HepG2 (cell line): Measurements from ENCODE around the gene CDC14B. TPM values are rescaled to one million over a fixed set of nuclear protein-coding genes. Genes with fewer than 3 reads are reported as not detected.
A peak's percentile ranks its signal among the peaks of the same experiment; 100 is the strongest.

Experiments used
- HDAC2 ChIP-seq: sonication (generic); formaldehyde crosslinking; IDR thresholded peaks from 2 replicates; pipeline ENCODE4 v1.4.0; 2020; ENCODE audit warnings: missing genetic modification reagents
- KAT8 ChIP-seq: IDR thresholded peaks from 2 replicates; pipeline ENCODE4 v1.6.1; 2016; ENCODE audit warnings: missing genetic modification reagents, missing compliant biosample characterization
- MED1 ChIP-seq: sonication (generic); formaldehyde crosslinking; IDR thresholded peaks from 2 replicates; pipeline ENCODE4 v1.4.0; 2020; ENCODE audit warnings: missing genetic modification reagents
- PHF8 ChIP-seq: sonication (generic); formaldehyde crosslinking; IDR thresholded peaks from 2 replicates; pipeline ENCODE4 v1.5.0; 2020; ENCODE audit warnings: missing genetic modification reagents
- POLR2AphosphoS5 ChIP-seq: IDR thresholded peaks from 2 replicates; pipeline ENCODE4 v1.6.1; 2012; ENCODE audit warnings: low read depth, low read length
- RBFOX2 ChIP-seq: fragments of 200-400 bp; formaldehyde crosslinking; IDR thresholded peaks from 2 replicates; pipeline ENCODE4 v1.6.1; 2017; ENCODE audit warnings: low read depth, mild to moderate bottlenecking, low read length
- SOX13 ChIP-seq, 3 experiments: fragments of 450-650 bp in 1 of 3; sonication (generic) in 1 of 3; formaldehyde crosslinking in 1 of 3; IDR thresholded peaks in 2 of 3; conservative IDR thresholded peaks in 1 of 3; 2 replicates each; pipeline versions ENCODE4 v1.5.0 to v1.6.1; 2016 to 2020; ENCODE audit warnings: antibody characterized with exemption in 1 of 3, mild to moderate bottlenecking in 1 of 3, missing compliant biosample characterization in 1 of 3, missing genetic modification reagents in 1 of 3, moderate library complexity in 1 of 3
- TGIF2 ChIP-seq: IDR thresholded peaks from 2 replicates; pipeline ENCODE4 v1.6.1; 2016; ENCODE audit warnings: control low read depth, missing compliant biosample characterization
- WIZ ChIP-seq: sonication (generic); formaldehyde crosslinking; IDR thresholded peaks from 2 replicates; pipeline ENCODE4 v1.5.1; 2020; ENCODE audit warnings: mild to moderate bottlenecking, missing genetic modification reagents
- ZBTB42 ChIP-seq: sonication (generic); formaldehyde crosslinking; IDR thresholded peaks from 2 replicates; pipeline ENCODE4 v1.5.0; 2020; ENCODE audit warnings: mild to moderate bottlenecking, missing genetic modification reagents
- ZNF556 ChIP-seq: sonication (generic); formaldehyde crosslinking; IDR thresholded peaks from 2 replicates; pipeline ENCODE4 v1.4.0; 2020; ENCODE audit warnings: mild to moderate bottlenecking, missing genetic modification reagents, borderline replicate concordance
- ZNF670 ChIP-seq: sonication (generic); formaldehyde crosslinking; IDR thresholded peaks from 2 replicates; pipeline ENCODE4 v1.8.0; 2022; ENCODE audit warnings: mild to moderate bottlenecking, missing genetic modification reagents, borderline replicate concordance
- ZNF772 ChIP-seq: sonication (generic); formaldehyde crosslinking; IDR thresholded peaks from 2 replicates; pipeline ENCODE4 v1.5.0; 2020; ENCODE audit warnings: mild to moderate bottlenecking, missing genetic modification reagents
- ZNF850 ChIP-seq: sonication (generic); formaldehyde crosslinking; conservative IDR thresholded peaks from 2 replicates; pipeline ENCODE4 v1.9.0; 2021; ENCODE audit warnings: mild to moderate bottlenecking, missing genetic modification reagents
- ZSCAN9 ChIP-seq: IDR thresholded peaks from 2 replicates; pipeline ENCODE4 v1.6.1; 2016; ENCODE audit warnings: borderline replicate concordance
- polyA plus RNA-seq, 8 experiments: library from polyadenylated mRNA; depleted of rRNA in 3 of 8; stranded (reverse) in 7 of 8; unstranded in 1 of 8; fragments of >200 nt; fragmentation: Illumina TruSeq in 4 of 8; extraction: Trizol in 4 of 8; gene quantifications; 2 replicates each; pipeline versions ENCODE4 v1.2.1 to v1.2.3, GENCODE V29; 2011 to 2016; ENCODE audit warnings: low read depth in 4 of 8, missing spikeins in 1 of 8, mixed read lengths in 1 of 8; ENCODE audit not compliant: insufficient read depth in 1 of 8
- total RNA-seq, 5 experiments: library from RNA; depleted of rRNA; stranded (reverse); fragments of >200 nt; fragmentation: Illumina TruSeq; extraction: Trizol; gene quantifications; 2 replicates each; pipeline ENCODE4 v1.2.3, GENCODE V29; 2016; ENCODE audit warnings: low read depth in 1 of 5
- TF ChIP-seq, protein P1 (sequence below): sonication (generic); formaldehyde crosslinking; conservative IDR thresholded peaks from 2 replicates; pipeline ENCODE4 v1.8.0; 2022; ENCODE audit warnings: low read depth, missing genetic modification reagents
- TF ChIP-seq, protein P2 (sequence below), 2 experiments: sonication (generic) in 1 of 2; formaldehyde crosslinking in 1 of 2; IDR thresholded peaks; 2 replicates each; pipeline versions ENCODE4 v1.4.0 to v1.6.1; 2016 to 2020; ENCODE audit warnings: borderline replicate concordance in 1 of 2, low read depth in 1 of 2, mild to moderate bottlenecking in 1 of 2, missing genetic modification reagents in 1 of 2
- TF ChIP-seq, protein P3 (sequence below): sonication (generic); formaldehyde crosslinking; IDR thresholded peaks from 2 replicates; pipeline ENCODE4 v1.4.0; 2020; ENCODE audit warnings: missing genetic modification reagents

CDC14B gene
- total and polyA plus RNA-seq, 2 of the 13 experiments (the other 11 are each of a cell fraction or from before 2014, with no cell fraction given) = 25.8 to 33.3 TPM

DNA sequence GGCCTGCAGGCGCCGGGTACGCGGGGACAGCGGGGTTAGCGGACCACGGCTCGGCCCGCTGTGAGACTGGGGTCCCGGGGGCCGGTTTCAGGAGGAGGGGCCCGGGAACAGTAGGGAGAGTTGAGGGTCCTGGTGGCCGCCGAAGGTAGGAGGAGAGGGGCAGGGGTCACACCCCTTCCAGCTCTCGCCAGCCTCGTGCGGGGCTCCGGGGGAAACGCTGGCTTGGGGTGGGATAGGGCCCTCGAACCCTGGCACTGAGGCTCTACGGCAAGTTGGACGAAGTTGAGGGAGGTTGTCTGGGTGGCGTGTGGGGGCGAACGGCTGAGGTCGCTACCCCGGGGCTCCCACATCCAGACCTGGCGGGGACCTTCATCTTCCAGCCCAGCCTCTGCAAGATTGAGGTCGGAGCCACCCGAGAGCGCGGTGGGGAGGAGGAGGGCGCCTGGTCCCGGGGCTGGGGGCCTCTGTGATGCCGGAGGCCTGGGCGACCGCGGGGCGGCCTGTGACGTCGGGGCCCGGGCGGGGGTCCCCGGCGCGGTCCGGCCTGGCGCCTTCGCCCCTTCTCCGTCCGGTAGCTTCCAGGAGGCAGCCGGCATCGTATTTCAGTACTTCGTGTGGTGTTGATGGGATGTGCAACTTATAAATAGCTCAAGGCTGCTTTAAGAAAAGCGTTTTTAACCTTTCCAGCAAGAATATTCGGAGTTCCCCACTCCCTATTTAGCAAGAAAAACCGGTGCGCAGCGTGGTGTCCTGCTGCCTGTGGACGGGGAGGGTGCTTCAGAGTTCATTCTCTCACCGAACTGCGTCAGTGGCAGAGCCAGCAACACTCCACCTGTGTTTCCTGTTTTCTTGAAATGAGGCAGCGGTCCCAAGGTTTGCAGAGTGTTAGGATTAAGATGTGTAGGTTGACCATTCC is 168.8 kb downstream of the CDC14B start (continued):
- TF ChIP-seq, protein P1, sequence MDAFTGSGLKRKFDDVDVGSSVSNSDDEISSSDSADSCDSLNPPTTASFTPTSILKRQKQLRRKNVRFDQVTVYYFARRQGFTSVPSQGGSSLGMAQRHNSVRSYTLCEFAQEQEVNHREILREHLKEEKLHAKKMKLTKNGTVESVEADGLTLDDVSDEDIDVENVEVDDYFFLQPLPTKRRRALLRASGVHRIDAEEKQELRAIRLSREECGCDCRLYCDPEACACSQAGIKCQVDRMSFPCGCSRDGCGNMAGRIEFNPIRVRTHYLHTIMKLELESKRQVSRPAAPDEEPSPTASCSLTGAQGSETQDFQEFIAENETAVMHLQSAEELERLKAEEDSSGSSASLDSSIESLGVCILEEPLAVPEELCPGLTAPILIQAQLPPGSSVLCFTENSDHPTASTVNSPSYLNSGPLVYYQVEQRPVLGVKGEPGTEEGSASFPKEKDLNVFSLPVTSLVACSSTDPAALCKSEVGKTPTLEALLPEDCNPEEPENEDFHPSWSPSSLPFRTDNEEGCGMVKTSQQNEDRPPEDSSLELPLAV (CRISPR knock-in tag) = no peak
- TF ChIP-seq ZNF772 = 0 out of 2 replicates have a peak, but pooled peaks have one; percentile 39
- TF ChIP-seq SOX13 (IDR thresholded peaks at IDR 0.05) = no peak
- TF ChIP-seq SOX13 (CRISPR knock-in tag; conservative IDR thresholded peaks at IDR 0.05 in 1 of 2, IDR thresholded peaks at IDR 0.05 in 1 of 2) = no peak
- 0 out of 2 replicates have a peak, but pooled peaks have one; percentile 49 for TF ChIP-seq WIZ
- 0 out of 2 replicates have a peak, but pooled peaks have one; percentile 14 for TF ChIP-seq KAT8 (CRISPR knock-in tag)
- TF ChIP-seq MED1 = 0 out of 2 replicates have a peak, but pooled peaks have one; percentile 2
- TF ChIP-seq ZNF850 = no peak
- TF ChIP-seq RBFOX2 = peak; percentile 72
- 0 out of 2 replicates have a peak, but pooled peaks have one; percentile 23 for TF ChIP-seq POLR2AphosphoS5
- TF ChIP-seq, protein P2, sequence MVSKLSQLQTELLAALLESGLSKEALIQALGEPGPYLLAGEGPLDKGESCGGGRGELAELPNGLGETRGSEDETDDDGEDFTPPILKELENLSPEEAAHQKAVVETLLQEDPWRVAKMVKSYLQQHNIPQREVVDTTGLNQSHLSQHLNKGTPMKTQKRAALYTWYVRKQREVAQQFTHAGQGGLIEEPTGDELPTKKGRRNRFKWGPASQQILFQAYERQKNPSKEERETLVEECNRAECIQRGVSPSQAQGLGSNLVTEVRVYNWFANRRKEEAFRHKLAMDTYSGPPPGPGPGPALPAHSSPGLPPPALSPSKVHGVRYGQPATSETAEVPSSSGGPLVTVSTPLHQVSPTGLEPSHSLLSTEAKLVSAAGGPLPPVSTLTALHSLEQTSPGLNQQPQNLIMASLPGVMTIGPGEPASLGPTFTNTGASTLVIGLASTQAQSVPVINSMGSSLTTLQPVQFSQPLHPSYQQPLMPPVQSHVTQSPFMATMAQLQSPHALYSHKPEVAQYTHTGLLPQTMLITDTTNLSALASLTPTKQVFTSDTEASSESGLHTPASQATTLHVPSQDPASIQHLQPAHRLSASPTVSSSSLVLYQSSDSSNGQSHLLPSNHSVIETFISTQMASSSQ (IDR thresholded peaks at IDR 0.05; ENCODE audit: low read depth) = no peak
- TF ChIP-seq, protein P2 (CRISPR knock-in tag; IDR thresholded peaks at IDR 0.05; ENCODE audit: borderline replicate concordance) = peak; percentile 28; the same call in 1 of the 2 replicates
- TF ChIP-seq ZNF670 (CRISPR knock-in tag) = no peak
- TF ChIP-seq ZNF556 (CRISPR knock-in tag) = peak; percentile 25; the same call in 1 of the 2 replicates
- peak; percentile 22; the same call in 1 of the 2 replicates for TF ChIP-seq HDAC2
- TF ChIP-seq, protein P3, sequence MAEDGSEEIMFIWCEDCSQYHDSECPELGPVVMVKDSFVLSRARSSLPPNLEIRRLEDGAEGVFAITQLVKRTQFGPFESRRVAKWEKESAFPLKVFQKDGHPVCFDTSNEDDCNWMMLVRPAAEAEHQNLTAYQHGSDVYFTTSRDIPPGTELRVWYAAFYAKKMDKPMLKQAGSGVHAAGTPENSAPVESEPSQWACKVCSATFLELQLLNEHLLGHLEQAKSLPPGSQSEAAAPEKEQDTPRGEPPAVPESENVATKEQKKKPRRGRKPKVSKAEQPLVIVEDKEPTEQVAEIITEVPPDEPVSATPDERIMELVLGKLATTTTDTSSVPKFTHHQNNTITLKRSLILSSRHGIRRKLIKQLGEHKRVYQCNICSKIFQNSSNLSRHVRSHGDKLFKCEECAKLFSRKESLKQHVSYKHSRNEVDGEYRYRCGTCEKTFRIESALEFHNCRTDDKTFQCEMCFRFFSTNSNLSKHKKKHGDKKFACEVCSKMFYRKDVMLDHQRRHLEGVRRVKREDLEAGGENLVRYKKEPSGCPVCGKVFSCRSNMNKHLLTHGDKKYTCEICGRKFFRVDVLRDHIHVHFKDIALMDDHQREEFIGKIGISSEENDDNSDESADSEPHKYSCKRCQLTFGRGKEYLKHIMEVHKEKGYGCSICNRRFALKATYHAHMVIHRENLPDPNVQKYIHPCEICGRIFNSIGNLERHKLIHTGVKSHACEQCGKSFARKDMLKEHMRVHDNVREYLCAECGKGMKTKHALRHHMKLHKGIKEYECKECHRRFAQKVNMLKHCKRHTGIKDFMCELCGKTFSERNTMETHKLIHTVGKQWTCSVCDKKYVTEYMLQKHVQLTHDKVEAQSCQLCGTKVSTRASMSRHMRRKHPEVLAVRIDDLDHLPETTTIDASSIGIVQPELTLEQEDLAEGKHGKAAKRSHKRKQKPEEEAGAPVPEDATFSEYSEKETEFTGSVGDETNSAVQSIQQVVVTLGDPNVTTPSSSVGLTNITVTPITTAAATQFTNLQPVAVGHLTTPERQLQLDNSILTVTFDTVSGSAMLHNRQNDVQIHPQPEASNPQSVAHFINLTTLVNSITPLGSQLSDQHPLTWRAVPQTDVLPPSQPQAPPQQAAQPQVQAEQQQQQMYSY = no peak
- TF ChIP-seq ZBTB42 (CRISPR knock-in tag) = no peak
- TF ChIP-seq ZSCAN9 (CRISPR knock-in tag) = 0 out of 2 replicates have a peak, but pooled peaks have one; percentile 30
- TF ChIP-seq PHF8 (CRISPR knock-in tag) = peak; percentile 51
- TF ChIP-seq TGIF2 (CRISPR knock-in tag) = 0 out of 2 replicates have a peak, but pooled peaks have one; percentile 55
